Immature natural killer cell (primary cell): ENCODE data around the gene NTM. TPM values are rescaled to one million over a fixed set of nuclear protein-coding genes. Genes with fewer than 3 reads are reported as not detected.

ENCODE experiments used
- DNase-seq, 3 donors: peaks; one replicate each; pipeline ENCODE4 v3.0.0; 2022; ENCODE audit warnings: mixed read lengths in 1 of 3
- H3K27ac Mint-ChIP-seq, 6 donors: one replicate each; pipeline ENCODE4 v1.8.0; 2020; ENCODE audit warnings: mixed read lengths in 6 of 6, mild to moderate bottlenecking in 5 of 6, inconsistent platforms in 4 of 6, moderate library complexity in 3 of 6
- H3K27me3 Mint-ChIP-seq, 3 donors: one replicate each; pipeline ENCODE4 v1.8.0; 2020 to 2021; ENCODE audit warnings: low read depth in 3 of 3, mild to moderate bottlenecking in 3 of 3, mixed read lengths in 3 of 3, moderate library complexity in 3 of 3, inconsistent platforms in 1 of 3
- H3K36me3 Mint-ChIP-seq, 3 donors: one replicate each; pipeline ENCODE4 v1.8.0; 2020; ENCODE audit warnings: mixed read lengths in 3 of 3, inconsistent platforms in 2 of 3, mild to moderate bottlenecking in 2 of 3
- H3K4me1 Mint-ChIP-seq, 2 donors: one replicate each; pipeline ENCODE4 v1.8.0; 2020; ENCODE audit warnings: inconsistent platforms in 2 of 2, mild to moderate bottlenecking in 2 of 2, mixed read lengths in 2 of 2, moderate library complexity in 1 of 2
- H3K4me3 Mint-ChIP-seq, 5 donors: one replicate each; pipeline ENCODE4 v1.8.0; 2020; ENCODE audit warnings: mild to moderate bottlenecking in 5 of 5, mixed read lengths in 5 of 5, inconsistent platforms in 3 of 5, moderate library complexity in 3 of 5
- H3K9me3 Mint-ChIP-seq, 6 donors: one replicate each; pipeline ENCODE4 v1.8.0; 2020; ENCODE audit warnings: mild to moderate bottlenecking in 6 of 6, mixed read lengths in 6 of 6, inconsistent platforms in 4 of 6, moderate library complexity in 3 of 6
- polyA plus RNA-seq, 3 donors: library from polyadenylated mRNA; unstranded; fragments of 300-500 nt; fragmentation: Illumina TruSeq; gene quantifications; one replicate each; pipeline ENCODE4 v1.2.3, GENCODE V29; 2021

NTM gene
- polyA plus RNA-seq, 3 donors from 2014 or later: not detected

DNA sequence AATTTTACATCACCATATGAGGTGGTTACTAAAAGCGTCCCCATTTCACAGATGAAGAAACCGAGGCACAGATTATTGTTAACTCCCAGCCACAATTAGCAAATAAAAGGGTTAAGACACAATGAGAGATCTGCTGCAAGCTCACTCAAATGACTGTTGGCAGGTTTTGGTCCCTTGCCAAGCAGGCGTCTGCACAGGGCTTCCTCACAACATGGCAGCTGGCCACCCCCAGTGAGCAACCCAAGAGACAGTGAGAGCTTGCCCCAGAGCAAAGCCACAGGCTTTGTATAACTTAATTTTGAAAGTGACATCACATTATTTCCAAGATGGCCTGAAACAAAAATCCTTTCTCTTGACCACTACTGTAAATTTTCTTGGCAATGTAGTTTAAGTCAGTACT, 217.6 kb downstream of the NTM start:
- Mint-ChIP-seq H3K9me3 (peaks cover 0 to 3% (median 0%) of the 10 kb centered on the region in 6 donors), H3K36me3 (no peaks in the 10 kb centered on the region), H3K27me3 (peaks cover 0 to 2% (median 2%) of the 10 kb centered on the region in 3 donors), H3K27ac (no peak overlapping the region), H3K4me1 (no peaks in the 10 kb centered on the region), H3K4me3 (no peak overlapping the region)
- no peak for DNase-seq

DNA sequence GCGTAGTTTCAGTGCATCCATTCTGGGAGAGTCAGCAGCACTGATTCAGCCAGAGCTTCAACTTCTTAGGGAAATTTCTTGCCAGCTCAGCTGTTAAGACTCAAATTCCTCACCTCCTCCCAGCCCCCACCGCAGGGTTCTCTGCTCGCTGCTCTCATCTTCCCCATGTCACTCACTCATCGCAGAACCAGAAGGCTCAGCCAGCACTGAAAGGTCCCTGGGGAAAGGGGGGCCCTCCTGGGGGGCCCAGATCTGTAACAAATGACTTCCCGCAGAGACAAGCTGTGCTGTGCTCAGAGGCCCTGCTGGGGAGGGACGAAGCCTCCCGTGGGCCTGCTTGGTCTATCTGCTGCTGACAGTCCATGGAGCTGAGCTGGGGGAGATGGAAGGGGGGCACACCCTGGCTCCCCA, 220.6 kb downstream of the NTM start:
- Mint-ChIP-seq H3K9me3 (peaks cover 0 to 2% (median 0%) of the 10 kb centered on the region in 6 donors), H3K4me3 (no peak overlapping the region), H3K27me3 (peaks cover 0 to 2% (median 2%) of the 10 kb centered on the region in 3 donors), H3K27ac (no peak overlapping the region), H3K36me3 (no peaks in the 10 kb centered on the region), H3K4me1 (no peaks in the 10 kb centered on the region)
- DNase-seq: no peak

DNA sequence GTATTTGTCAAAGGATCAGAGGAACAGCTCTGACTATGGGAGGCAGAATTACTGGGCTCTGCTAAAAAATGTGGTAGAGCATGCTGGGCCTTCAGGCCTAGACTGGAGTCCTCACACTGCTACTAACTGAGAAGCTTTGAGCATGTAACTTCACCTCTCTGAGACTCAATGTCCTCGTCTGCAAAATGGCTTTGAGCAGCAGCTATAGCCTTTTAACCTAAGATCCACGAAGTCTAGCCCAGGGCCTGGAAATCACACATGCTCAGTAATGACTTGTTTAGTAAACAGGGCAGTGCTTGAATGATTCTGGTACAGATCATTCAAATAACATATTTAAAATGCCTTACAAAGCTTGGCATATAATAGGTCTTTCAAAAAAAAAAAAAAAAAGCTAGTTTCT, 221.7 kb downstream of the NTM start:
- Mint-ChIP-seq H3K4me1 (no peaks in the 10 kb centered on the region), H3K36me3 (no peaks in the 10 kb centered on the region)

DNA sequence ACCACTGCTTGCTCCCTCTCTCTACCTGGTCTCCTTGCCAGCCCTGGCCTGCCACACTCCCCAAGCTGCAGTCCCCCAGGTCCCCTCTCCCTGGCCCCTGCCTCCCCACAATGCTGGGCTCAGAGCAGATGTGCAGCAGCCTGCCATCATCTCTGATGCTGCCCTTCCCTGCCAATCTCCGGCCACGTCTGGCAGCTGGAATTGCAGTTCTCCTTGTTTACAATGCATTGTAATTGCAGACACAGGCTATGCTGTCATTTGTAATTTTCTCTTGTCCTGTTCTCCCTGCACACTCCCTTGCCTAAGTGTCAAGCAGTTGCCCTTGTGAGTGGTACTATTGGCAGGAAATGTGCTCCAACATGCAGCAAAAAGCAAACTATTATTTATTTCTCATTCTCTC, 222.3 kb downstream of the NTM start:
- no peak for DNase-seq
- Mint-ChIP-seq H3K36me3 (no peaks in the 10 kb centered on the region), H3K4me3 (no peak overlapping the region), H3K27ac (no peak overlapping the region), H3K9me3 (peaks cover 0 to 2% (median 0%) of the 10 kb centered on the region in 6 donors), H3K4me1 (no peaks in the 10 kb centered on the region), H3K27me3 (peaks cover 0 to 2% (median 2%) of the 10 kb centered on the region in 3 donors)

More for the DNA sequence above, 221.7 kb downstream of the NTM start:
- DNase-seq: no peak
- Mint-ChIP-seq H3K27ac (no peak overlapping the region), H3K27me3 (peaks cover 0 to 2% (median 2%) of the 10 kb centered on the region in 3 donors), H3K4me3 (no peak overlapping the region), H3K9me3 (peaks cover 0 to 2% (median 0%) of the 10 kb centered on the region in 6 donors)

DNA sequence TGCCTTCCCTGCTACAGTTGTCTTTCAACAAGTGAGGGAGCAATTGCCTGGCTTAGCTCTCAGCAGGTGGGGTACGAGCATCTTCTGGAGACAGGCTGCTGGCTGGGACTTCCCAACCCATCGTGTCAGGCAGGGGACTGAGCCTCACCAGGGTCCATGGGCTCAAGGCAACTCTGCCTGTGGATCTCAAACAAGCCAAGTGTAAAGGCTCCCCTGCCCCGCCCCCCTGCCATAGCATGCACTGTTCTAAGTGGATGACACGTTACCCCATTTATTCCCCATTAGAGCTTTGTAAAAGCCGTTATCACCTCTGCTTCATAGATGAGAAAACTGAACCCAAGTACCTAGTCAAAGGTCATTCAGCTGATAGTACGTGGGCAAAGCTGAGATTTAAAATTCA, 222.9 kb downstream of the NTM start:
- no peak overlapping the region for H3K27ac Mint-ChIP-seq

DNA sequence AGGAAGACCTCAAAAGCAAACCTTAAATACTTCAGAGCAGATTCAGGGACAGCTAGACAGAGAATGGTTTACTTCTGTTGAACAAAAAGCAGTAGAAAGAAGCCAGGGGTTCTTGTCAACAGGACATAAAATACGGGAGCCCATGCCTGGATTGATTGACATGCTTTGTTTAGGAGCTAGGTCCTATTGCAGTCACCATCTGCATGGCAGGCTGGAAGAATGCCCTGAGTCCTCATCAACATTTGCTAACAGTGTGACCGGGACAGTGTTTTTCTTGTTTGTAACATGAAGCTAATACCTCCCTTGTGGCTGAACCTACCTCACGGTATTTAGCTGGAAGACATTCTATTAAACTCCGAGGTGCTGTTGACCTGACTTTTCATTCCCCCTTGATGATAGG, 225.4 kb downstream of the NTM start:
- H3K9me3 Mint-ChIP-seq: peaks cover 0 to 2% (median 0%) of the 10 kb centered on the region in 6 donors
- no peaks in the 10 kb centered on the region for H3K4me1 Mint-ChIP-seq
- no peak for DNase-seq
- H3K27ac Mint-ChIP-seq: no peak overlapping the region
- no peak overlapping the region for H3K4me3 Mint-ChIP-seq
- no peaks in the 10 kb centered on the region for H3K36me3 Mint-ChIP-seq
- H3K27me3 Mint-ChIP-seq: peaks cover 0 to 2% (median 2%) of the 10 kb centered on the region in 3 donors

More for the DNA sequence above, 222.9 kb downstream of the NTM start:
- H3K36me3 Mint-ChIP-seq: no peaks in the 10 kb centered on the region
- no peaks in the 10 kb centered on the region for H3K4me1 Mint-ChIP-seq
- H3K27me3 Mint-ChIP-seq: peaks cover 0 to 2% (median 2%) of the 10 kb centered on the region in 3 donors
- no peak overlapping the region for H3K4me3 Mint-ChIP-seq
- H3K9me3 Mint-ChIP-seq: peaks cover 0 to 2% (median 0%) of the 10 kb centered on the region in 6 donors
- no peak for DNase-seq

DNA sequence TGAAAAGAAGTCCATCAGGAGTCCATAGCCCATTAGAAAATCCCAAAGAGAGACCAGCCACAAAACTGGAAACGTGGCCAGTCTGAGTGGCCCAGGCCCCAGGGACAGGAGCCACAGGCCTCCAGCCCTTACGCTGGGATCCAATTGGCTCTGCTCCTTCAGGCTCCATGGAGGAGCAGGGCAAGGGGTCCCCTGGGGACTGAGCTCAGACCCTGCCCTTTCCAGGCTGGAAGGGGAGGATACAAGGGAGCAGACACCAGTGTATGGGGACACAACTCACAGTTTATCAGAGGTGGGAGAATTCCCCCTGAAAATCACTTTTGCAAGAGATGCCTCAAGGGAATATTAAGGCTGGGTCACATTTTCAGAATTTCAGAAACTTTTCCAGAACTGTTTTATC, 227.5 kb downstream of the NTM start:
- H3K27ac Mint-ChIP-seq: no peak overlapping the region
- H3K9me3 Mint-ChIP-seq: no peaks in the 10 kb centered on the region
- H3K4me1 Mint-ChIP-seq: no peaks in the 10 kb centered on the region
- DNase-seq: no peak
- H3K36me3 Mint-ChIP-seq: no peaks in the 10 kb centered on the region
- no peak overlapping the region for H3K4me3 Mint-ChIP-seq
- H3K27me3 Mint-ChIP-seq: peaks cover 0 to 3% (median 2%) of the 10 kb centered on the region in 3 donors

DNA sequence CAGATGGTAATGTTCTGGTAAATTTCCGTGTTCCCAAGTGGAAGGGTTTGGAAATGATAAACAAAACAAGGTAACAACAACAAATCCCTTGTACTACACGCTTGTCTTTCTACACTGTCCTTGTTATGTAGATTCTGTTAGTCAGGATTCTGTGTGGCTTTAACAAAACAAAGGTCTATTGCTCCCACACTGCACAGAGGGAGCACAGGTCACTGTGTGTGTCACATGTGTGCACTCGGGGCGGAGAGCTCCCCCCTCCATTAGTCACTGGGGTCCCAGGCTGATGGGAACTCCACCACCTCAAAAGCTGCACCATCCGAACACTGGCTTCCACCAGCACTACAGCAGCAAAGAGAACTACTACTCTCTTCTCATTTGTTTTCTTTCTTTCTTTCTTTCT, 227.9 kb downstream of the NTM start:
- no peak overlapping the region for H3K27ac Mint-ChIP-seq
- no peaks in the 10 kb centered on the region for H3K36me3 Mint-ChIP-seq

DNA sequence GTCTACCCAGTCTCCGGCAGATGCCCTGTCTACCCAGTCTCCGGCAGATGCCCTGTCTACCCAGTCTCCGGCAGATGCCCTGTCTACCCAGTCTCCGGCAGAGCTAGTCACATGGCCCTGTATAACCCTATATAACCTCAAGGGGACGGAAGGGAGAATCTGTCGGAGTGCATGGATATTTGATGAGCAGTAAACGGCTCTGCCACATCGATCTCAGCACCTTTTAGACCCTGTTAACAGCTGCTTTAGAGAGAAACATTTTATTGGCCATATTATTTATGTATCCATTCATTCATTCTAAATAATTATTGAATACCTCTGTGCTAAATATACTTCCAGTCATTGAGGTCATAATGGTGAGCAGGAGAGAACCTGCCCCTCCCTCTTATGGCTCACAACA, 228.9 kb downstream of the NTM start:
- Mint-ChIP-seq H3K27ac (no peak overlapping the region), H3K36me3 (no peaks in the 10 kb centered on the region), H3K4me1 (no peaks in the 10 kb centered on the region), H3K9me3 (no peaks in the 10 kb centered on the region), H3K27me3 (peaks cover 0 to 6% (median 3%) of the 10 kb centered on the region in 3 donors), H3K4me3 (no peak overlapping the region)
- DNase-seq: no peak

More for the DNA sequence above, 227.9 kb downstream of the NTM start:
- H3K4me1 Mint-ChIP-seq: no peaks in the 10 kb centered on the region
- no peak for DNase-seq
- no peaks in the 10 kb centered on the region for H3K9me3 Mint-ChIP-seq
- no peak overlapping the region for H3K4me3 Mint-ChIP-seq
- H3K27me3 Mint-ChIP-seq: peaks cover 0 to 3% (median 3%) of the 10 kb centered on the region in 3 donors

DNA sequence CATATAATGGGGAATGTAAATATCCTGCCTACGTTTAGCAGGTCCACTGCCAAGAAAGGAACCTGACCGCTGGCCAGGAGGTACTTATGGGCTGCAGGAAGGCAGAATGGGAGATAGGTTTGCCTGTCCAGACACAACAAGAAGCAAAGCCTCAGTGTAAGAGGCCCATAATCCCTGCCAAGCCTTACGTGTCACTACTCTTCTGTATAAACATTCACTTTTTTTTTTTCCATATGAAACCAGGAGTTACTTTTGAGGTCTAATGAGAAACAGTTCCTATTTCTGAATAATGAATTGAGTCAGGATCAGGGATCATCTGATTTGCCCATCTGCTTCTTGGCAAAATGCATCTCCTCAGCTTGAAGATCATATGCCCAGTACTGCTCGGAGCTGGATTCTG, 230.2 kb downstream of the NTM start:
- no peak for DNase-seq
- peaks cover 0 to 5% (median 3%) of the 10 kb centered on the region in 3 donors for H3K27me3 Mint-ChIP-seq
- no peaks in the 10 kb centered on the region for H3K9me3 Mint-ChIP-seq
- no peaks in the 10 kb centered on the region for H3K4me1 Mint-ChIP-seq
- no peak overlapping the region for H3K4me3 Mint-ChIP-seq
- H3K36me3 Mint-ChIP-seq: no peaks in the 10 kb centered on the region
- no peak overlapping the region for H3K27ac Mint-ChIP-seq

DNA sequence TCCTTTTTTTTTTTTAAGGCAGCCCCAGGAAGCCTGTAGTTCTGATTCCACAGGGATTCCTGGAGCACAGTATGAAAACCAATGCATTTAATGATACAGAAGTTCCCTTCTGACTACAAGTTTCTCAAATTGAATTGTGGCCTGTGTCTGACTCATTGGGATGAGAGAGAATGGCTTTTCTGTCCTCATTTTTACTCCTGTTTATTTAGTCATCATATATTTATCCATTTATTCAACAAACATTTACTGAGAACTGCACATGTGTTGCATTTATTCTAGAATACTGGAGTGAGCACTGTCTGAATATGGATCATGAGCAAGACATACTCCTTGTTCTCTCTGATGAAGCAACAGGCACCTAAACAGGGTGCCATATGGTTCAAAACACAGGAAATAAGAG, 231.2 kb downstream of the NTM start:
- Mint-ChIP-seq H3K4me3 (no peak overlapping the region), H3K9me3 (no peaks in the 10 kb centered on the region), H3K27me3 (peaks cover 0 to 5% (median 3%) of the 10 kb centered on the region in 3 donors), H3K36me3 (no peaks in the 10 kb centered on the region), H3K27ac (no peak overlapping the region), H3K4me1 (no peaks in the 10 kb centered on the region)
- DNase-seq: no peak

DNA sequence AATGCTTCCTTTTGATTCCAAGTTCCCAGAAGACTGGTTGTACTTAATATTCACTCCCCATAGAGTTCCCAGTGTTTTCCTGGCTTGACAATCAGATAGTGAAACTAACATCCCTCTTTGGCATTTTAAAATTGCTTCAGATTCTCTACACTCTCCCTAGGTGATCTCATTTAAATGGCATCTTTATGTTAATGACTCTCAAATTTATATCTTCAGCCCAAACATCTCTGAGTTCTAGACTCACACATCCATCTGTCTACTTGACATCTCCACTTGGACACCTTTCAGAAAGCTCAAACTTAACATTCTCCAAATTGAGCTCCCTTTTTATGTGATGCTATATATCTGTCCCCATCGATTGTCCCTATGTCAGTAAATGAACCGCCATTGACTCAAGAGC, 232.0 kb downstream of the NTM start:
- Mint-ChIP-seq H3K4me1 (no peaks in the 10 kb centered on the region), H3K27ac (no peak overlapping the region)

DNA sequence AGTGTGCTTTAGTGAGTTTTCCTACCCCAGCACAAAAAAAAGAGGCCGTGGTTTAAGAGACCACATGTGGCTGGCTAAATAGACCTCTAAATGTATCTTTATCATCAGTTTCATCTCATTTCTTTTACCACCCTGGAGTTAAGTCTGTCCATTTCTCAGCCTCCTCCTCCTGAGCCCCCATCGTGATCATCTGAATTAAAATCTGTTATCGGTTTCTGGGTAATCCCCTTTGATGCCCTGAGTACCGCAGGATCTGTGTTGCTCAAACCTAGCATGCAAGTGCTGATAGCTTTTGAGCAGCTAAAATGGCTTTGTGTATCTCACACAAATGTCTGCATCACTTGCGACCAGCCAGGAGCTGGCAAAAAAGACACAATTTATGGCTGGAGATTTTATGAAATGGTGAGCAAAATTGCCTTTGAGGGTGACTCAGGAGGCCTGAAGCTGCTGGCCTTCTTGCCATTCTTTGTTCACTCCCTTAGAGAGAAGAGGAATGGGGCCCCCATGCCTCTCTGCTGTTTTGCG, 236.5 kb downstream of the NTM start:
- no peak overlapping the region for H3K27ac Mint-ChIP-seq
- peaks cover 0 to 10% (median 3%) of the 10 kb centered on the region in 3 donors for H3K27me3 Mint-ChIP-seq
- H3K9me3 Mint-ChIP-seq: peaks cover 0 to 5% (median 0%) of the 10 kb centered on the region in 6 donors
- no peak overlapping the region for H3K4me3 Mint-ChIP-seq
- H3K4me1 Mint-ChIP-seq: no peaks in the 10 kb centered on the region
- no peaks in the 10 kb centered on the region for H3K36me3 Mint-ChIP-seq
- no peak for DNase-seq

More for the DNA sequence above, 232.0 kb downstream of the NTM start:
- Mint-ChIP-seq H3K36me3 (no peaks in the 10 kb centered on the region), H3K4me3 (no peak overlapping the region), H3K27me3 (peaks cover 0 to 5% (median 3%) of the 10 kb centered on the region in 3 donors), H3K9me3 (no peaks in the 10 kb centered on the region)
- DNase-seq: no peak

DNA sequence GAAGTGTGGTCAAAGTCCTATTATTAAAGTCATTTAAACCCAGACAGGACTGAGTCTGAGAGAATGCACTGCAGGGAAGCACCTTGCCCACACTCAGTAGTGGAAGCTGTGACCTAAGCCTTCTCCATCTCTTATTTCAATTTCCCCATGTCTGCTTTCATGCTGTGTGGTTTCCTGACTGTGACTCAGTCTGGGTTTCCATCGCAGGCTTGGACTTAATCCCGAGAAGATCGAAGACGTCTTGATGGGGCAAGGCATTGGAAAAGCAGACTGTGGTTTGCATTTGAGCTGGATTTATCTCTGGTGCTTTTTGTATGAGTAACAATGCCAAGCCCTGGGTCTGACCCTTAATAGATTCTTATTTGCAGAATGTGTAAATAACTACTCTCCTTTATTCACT, 238.9 kb downstream of the NTM start:
- DNase-seq: no peak

DNA sequence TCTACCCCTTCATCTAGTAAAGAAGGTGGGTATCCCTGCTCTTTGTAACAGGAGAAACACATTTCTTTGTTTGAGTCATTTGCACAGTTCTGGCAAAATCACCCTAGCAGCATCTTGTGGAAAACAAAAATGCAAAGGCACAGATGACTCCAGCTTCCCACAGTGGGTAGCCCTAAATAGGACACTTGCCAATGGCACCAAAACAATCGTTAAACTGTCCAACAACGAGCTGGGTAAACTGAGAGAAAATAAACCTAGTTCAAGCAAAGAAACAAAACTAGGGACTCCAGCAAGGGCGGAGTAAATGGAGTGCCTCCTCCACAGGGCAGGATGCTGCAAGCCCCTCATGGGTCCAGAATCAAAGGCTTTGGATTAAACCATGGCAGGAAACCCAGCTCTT, 239.5 kb downstream of the NTM start:
- H3K27ac Mint-ChIP-seq: no peak overlapping the region
- no peaks in the 10 kb centered on the region for H3K36me3 Mint-ChIP-seq
- H3K9me3 Mint-ChIP-seq: peaks cover 0 to 5% (median 0%) of the 10 kb centered on the region in 6 donors
- no peak overlapping the region for H3K4me3 Mint-ChIP-seq
- H3K4me1 Mint-ChIP-seq: no peaks in the 10 kb centered on the region
- H3K27me3 Mint-ChIP-seq: peaks cover 0 to 5% (median 0%) of the 10 kb centered on the region in 3 donors
- DNase-seq: no peak

More for the DNA sequence above, 238.9 kb downstream of the NTM start:
- Mint-ChIP-seq H3K36me3 (no peaks in the 10 kb centered on the region), H3K4me1 (no peaks in the 10 kb centered on the region), H3K4me3 (no peak overlapping the region), H3K27ac (no peak overlapping the region), H3K9me3 (peaks cover 0 to 5% (median 0%) of the 10 kb centered on the region in 6 donors), H3K27me3 (peaks cover 0 to 6% (median 0%) of the 10 kb centered on the region in 3 donors)
